Astrocyte of the cerebellum (primary cell): ENCODE results near the gene ATRIP.

Experiments used
- DNase-seq: peaks from one replicate; pipeline ENCODE4 v3.0.0-alpha.2; 2011; ENCODE audit warnings: low read depth
- H3K4me3 ChIP-seq: 2 replicates; pipeline ENCODE4 v1.5.1; 2011; ENCODE audit warnings: mild to moderate bottlenecking, low read depth, low read length, moderate library complexity
- CTCF ChIP-seq: IDR thresholded peaks from 2 replicates; pipeline ENCODE4 v1.5.1; 2012; ENCODE audit warnings: low read length, low read depth, moderate library complexity, mild to moderate bottlenecking; ENCODE audit errors: missing control alignments
- in situ Hi-C: cut with HindIII; loops from 2 replicates; pipeline ENCODE4 v1.10.0; 2017; ENCODE audit warnings: low sequenced_read_pairs

ATRIP gene

GRCh38 chr3:48467110-48467454 lies 20.5 kb downstream of the ATRIP start:
- peak overlapping the region; percentile 45 for H3K4me3 ChIP-seq
- DNase-seq: no peak
- TF ChIP-seq CTCF: no peak
- in situ Hi-C loops: no loop called here

- in situ Hi-C loops: no loop called here
These were observed 21.1 kb downstream of the ATRIP start for GRCh38 chr3:48467473-48468267.

GRCh38 chr3:48468329-48468731 lies 21.8 kb downstream of the ATRIP start:
- no peak overlapping the region for H3K4me3 ChIP-seq
- no peak for TF ChIP-seq CTCF
- in situ Hi-C loops: no loop called here
- no peak for DNase-seq

More at GRCh38 chr3:48467473-48468267, 21.1 kb downstream of the ATRIP start:
- DNase-seq: no peak
- H3K4me3 ChIP-seq: no peak overlapping the region
- no peak for TF ChIP-seq CTCF

GRCh38 chr3:48469046-48469915 lies 22.7 kb downstream of the ATRIP start:
- DNase-seq: no peak
- TF ChIP-seq CTCF: no peak
- no peak overlapping the region for H3K4me3 ChIP-seq
- in situ Hi-C loops: no loop called here

GRCh38 chr3:48470286-48470685 lies 23.7 kb downstream of the ATRIP start:
- no peak for TF ChIP-seq CTCF
- no peak overlapping the region for H3K4me3 ChIP-seq
- in situ Hi-C loops: loop anchor here (5.0 kb wide), 1 partner anchor 37 kb away; no protein-coding TSS in a partner anchor
- DNase-seq: no peak

GRCh38 chr3:48472673-48472922 lies 26.1 kb downstream of the ATRIP start:
- DNase-seq: no peak
- H3K4me3 ChIP-seq: peak overlapping the region; percentile 64
- in situ Hi-C loops: loop anchor here (5.0 kb wide), 1 partner anchor 35 kb away; no protein-coding TSS in a partner anchor
- TF ChIP-seq CTCF: no peak
